K562 (cell line): Measurements from ENCODE around the gene ITGA6. TPM values are rescaled to one million over a fixed set of nuclear protein-coding genes. Genes with fewer than 3 reads are reported as not detected.
A peak's percentile ranks its signal among the peaks of the same experiment; 100 is the strongest.

Experiments
- BCLAF1 ChIP-seq, 2 experiments: fragments of 450-650 bp in 1 of 2; IDR thresholded peaks; 2 replicates each; pipeline ENCODE4 v1.6.1; 2011 to 2017; ENCODE audit warnings: low read depth in 2 of 2, antibody characterized with exemption in 1 of 2, borderline replicate concordance in 1 of 2, low read length in 1 of 2, mild to moderate bottlenecking in 1 of 2, mixed read lengths in 1 of 2; ENCODE audit not compliant: control insufficient read depth in 1 of 2
- CHAMP1 ChIP-seq: fragments of 450-650 bp; IDR thresholded peaks from 2 replicates; pipeline ENCODE4 v1.6.1; 2016; ENCODE audit warnings: mild to moderate bottlenecking
- HMGN3 ChIP-seq: IDR thresholded peaks from 2 replicates; pipeline ENCODE4 v1.6.1; 2011; ENCODE audit warnings: borderline replicate concordance, low read depth, mild to moderate bottlenecking, mixed read lengths, low read length; ENCODE audit not compliant: insufficient read length; ENCODE audit errors: extremely low read depth
- MNT ChIP-seq, 2 experiments: fragments of 450-650 bp; conservative IDR thresholded peaks; 2 replicates each; pipeline ENCODE4 v1.6.1; 2017; ENCODE audit warnings: mild to moderate bottlenecking in 2 of 2, moderate library complexity in 2 of 2
- SOX6 ChIP-seq: fragments of 450-650 bp; IDR thresholded peaks from 2 replicates; pipeline ENCODE4 v1.6.1; 2014; ENCODE audit warnings: mild to moderate bottlenecking
- ZBTB40 ChIP-seq, 2 experiments: fragments of 450-650 bp in 1 of 2; sonication (generic) in 1 of 2; formaldehyde crosslinking in 1 of 2; IDR thresholded peaks; 2 replicates each; pipeline versions ENCODE4 v1.7.1 to v1.9.0; 2016 to 2022; ENCODE audit warnings: inconsistent platforms in 1 of 2, mild to moderate bottlenecking in 1 of 2, missing genetic modification reagents in 1 of 2
- ZNF436 ChIP-seq: fragments of 250-450, 450-650 bp; sonication (Bioruptor Pico); formaldehyde crosslinking; IDR thresholded peaks from 2 replicates; pipeline ENCODE4 v1.7.0; 2020; ENCODE audit warnings: mild to moderate bottlenecking
- polyA plus RNA-seq, 8 experiments: library from polyadenylated mRNA; depleted of rRNA in 4 of 8; stranded (reverse) in 5 of 8; unstranded in 3 of 8; fragments of >200 nt; fragmentation: Nextera tagmentation in 2 of 8; fragmentation: Illumina TruSeq in 1 of 8; extraction: Ambion mirVana in 2 of 8; extraction: Trizol in 1 of 8; gene quantifications; 2 replicates each; pipeline versions ENCODE4 v1.2.1 to v1.2.3, GENCODE V29; 2011 to 2014; ENCODE audit warnings: inconsistent platforms in 1 of 8, missing spikeins in 1 of 8
- total RNA-seq, 7 experiments: library from RNA; depleted of rRNA in 6 of 7; stranded (reverse); fragments of >200 nt in 6 of 7; fragmentation: Illumina TruSeq in 2 of 7; extraction: Trizol in 2 of 7; gene quantifications; 2 replicates each; pipeline versions ENCODE4 v1.2.1 to v1.2.3, GENCODE V29; 2011 to 2021; ENCODE audit warnings: low replicate concordance in 1 of 7

Gene ITGA6
- total and polyA plus RNA-seq, 9 of the 15 experiments (the other 6 are each of a cell fraction or from before 2014, with no cell fraction given) = 0.01 to 0.29 (median 0.05) TPM; not detected in 5

GRCh38 chr2:172554352-172555271 lies 127.2 kb downstream of the ITGA6 start (continued):
- TF ChIP-seq ZBTB40 (IDR thresholded peaks at IDR 0.05) (peak; percentile 59), ZBTB40 (CRISPR knock-in tag; IDR thresholded peaks at IDR 0.05) (no peak), CHAMP1 (0 out of 2 replicates have a peak, but pooled peaks have one; percentile 35), HMGN3 (no peak), SOX6 (0 out of 2 replicates have a peak, but pooled peaks have one; percentile 17), MNT (conservative IDR thresholded peaks at IDR 0.05) (peak in 1 of 2 experiments; percentile 32; a peak in 3 of 4 replicates), BCLAF1 (IDR thresholded peaks at IDR 0.05; ENCODE audit: borderline replicate concordance in 1 of 2, control insufficient read depth in 1 of 2, low read depth in 2 of 2, low read length in 1 of 2) (no peak), ZNF436 (no peak)
